ENCODE results near the gene RRAD.

RRAD gene

DNA sequence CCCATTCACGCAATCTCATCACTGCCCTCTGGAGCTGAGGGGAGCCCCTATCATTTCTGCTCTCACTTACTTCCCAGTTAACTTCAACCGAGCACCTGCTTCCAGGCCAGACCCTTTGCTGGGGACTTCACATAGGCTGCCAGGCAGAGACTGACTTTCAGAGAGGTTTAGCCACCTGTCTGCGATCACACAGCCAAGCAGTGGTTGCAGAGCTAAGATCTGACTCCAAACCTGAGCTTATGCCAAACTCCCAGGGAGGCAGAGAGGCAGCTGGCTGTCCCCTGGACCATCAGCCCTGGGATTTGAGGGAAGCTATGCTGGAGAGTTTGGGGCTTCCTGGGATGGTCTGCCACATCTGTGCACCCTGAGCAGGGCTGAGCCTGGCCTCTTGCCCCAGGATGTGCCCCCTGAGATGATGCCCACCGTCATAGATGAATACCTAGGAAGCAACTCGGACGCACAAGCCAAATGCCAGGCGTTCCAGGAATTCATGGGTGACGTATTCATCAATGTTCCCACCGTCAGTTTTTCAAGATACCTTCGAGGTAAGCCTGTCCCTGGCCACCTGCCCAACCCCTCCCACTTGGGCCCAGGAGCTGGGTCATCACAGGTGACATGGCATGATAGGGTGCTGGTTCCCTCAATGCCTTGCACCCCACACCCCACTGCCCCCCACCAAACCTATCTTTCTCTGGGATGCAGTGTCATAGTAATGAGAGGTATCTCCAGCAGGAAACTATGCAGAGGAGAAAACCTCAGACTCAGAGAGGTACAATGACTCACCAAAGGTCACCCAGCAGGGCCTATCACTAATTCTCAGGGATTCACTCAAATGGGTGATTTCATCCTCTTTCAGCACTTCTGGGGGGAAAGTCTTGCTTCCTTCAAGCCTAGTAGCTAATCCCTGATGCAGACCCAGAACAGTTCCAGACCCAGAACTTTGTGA, 45.7 kb upstream of the RRAD start (continued):
- TF ChIP-seq ZNF274 (IDR thresholded peaks at IDR 0.05; ENCODE audit: low read length) (no peak), ZNF274 (tag by site-specific recombination; IDR thresholded peaks at IDR 0.05; ENCODE audit: borderline replicate concordance) (no peak), ZXDB (tag by site-specific recombination; IDR thresholded peaks at IDR 0.05) (no peak), ZNF23 (tag by site-specific recombination; IDR thresholded peaks at IDR 0.05; ENCODE audit: borderline replicate concordance) (no peak), ZFP3 (tag by site-specific recombination; IDR thresholded peaks at IDR 0.05; ENCODE audit: low read depth) (no peak), ZNF121 (tag by site-specific recombination; IDR thresholded peaks at IDR 0.05) (no peak), ZNF561 (tag by site-specific recombination; IDR thresholded peaks at IDR 0.05; ENCODE audit: borderline replicate concordance) (no peak), ZNF155 (tag by site-specific recombination; IDR thresholded peaks at IDR 0.05) (no peak), ZNF114 (tag by site-specific recombination; IDR thresholded peaks at IDR 0.05) (no peak), PRDM10 (tag by site-specific recombination; IDR thresholded peaks at IDR 0.05) (no peak), TRIM28 (IDR thresholded peaks at IDR 0.05; ENCODE audit: borderline replicate concordance, low read length) (no peak), PATZ1 (tag by site-specific recombination; IDR thresholded peaks at IDR 0.05) (no peak)
- TF ChIP-seq, protein P1, sequence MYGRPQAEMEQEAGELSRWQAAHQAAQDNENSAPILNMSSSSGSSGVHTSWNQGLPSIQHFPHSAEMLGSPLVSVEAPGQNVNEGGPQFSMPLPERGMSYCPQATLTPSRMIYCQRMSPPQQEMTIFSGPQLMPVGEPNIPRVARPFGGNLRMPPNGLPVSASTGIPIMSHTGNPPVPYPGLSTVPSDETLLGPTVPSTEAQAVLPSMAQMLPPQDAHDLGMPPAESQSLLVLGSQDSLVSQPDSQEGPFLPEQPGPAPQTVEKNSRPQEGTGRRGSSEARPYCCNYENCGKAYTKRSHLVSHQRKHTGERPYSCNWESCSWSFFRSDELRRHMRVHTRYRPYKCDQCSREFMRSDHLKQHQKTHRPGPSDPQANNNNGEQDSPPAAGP (tag by site-specific recombination; IDR thresholded peaks at IDR 0.05) = no peak
- TF ChIP-seq, protein P2, sequence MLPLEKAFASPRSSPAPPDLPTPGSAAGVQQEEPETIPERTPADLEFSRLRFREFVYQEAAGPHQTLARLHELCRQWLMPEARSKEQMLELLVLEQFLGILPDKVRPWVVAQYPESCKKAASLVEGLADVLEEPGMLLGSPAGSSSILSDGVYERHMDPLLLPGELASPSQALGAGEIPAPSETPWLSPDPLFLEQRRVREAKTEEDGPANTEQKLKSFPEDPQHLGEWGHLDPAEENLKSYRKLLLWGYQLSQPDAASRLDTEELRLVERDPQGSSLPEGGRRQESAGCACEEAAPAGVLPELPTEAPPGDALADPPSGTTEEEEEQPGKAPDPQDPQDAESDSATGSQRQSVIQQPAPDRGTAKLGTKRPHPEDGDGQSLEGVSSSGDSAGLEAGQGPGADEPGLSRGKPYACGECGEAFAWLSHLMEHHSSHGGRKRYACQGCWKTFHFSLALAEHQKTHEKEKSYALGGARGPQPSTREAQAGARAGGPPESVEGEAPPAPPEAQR (tag by site-specific recombination; IDR thresholded peaks at IDR 0.05) = no peak

DNA sequence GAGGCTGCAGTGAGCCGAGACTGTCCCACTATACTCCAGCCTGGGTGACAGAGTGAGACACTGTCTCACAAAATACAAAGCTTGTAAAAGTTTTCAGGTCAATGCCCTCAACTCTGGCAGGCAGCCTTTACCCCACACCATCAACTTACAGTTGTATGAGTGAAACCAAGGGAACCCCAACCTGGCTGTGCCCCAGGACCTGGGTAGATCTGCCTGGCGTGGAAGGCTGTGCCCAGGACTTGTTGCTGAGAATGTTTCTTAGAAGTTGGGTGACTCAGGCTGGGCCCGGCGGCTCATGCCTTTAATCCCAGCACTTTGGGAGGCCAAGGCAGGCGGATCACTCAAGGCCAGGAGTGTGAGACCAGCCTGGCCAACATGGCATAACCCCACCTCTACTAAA, 43.5 kb upstream of the RRAD start:
- H3K4me1 ChIP-seq (ENCODE audit: control insufficient read depth, insufficient read depth, low read length) = no peaks in the 10 kb centered on the region
- TF ChIP-seq SP7 (tag by site-specific recombination; IDR thresholded peaks at IDR 0.05) = no peak
- TF ChIP-seq, protein P3, sequence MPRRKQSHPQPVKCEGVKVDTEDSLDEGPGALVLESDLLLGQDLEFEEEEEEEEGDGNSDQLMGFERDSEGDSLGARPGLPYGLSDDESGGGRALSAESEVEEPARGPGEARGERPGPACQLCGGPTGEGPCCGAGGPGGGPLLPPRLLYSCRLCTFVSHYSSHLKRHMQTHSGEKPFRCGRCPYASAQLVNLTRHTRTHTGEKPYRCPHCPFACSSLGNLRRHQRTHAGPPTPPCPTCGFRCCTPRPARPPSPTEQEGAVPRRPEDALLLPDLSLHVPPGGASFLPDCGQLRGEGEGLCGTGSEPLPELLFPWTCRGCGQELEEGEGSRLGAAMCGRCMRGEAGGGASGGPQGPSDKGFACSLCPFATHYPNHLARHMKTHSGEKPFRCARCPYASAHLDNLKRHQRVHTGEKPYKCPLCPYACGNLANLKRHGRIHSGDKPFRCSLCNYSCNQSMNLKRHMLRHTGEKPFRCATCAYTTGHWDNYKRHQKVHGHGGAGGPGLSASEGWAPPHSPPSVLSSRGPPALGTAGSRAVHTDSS (tag by site-specific recombination; IDR thresholded peaks at IDR 0.05) = no peak
- no peak for TF ChIP-seq ZBTB7A (tag by site-specific recombination; IDR thresholded peaks at IDR 0.05; ENCODE audit: low read depth)
- no peak for TF ChIP-seq ZNF138 (tag by site-specific recombination; IDR thresholded peaks at IDR 0.05; ENCODE audit: borderline replicate concordance)
- TF ChIP-seq KLF7 (tag by site-specific recombination; IDR thresholded peaks at IDR 0.05; ENCODE audit: borderline replicate concordance) = no peak
- H3K9me3 ChIP-seq (ENCODE audit: control insufficient read depth, insufficient read depth, low read depth, low read length) = no peaks in the 10 kb centered on the region
- ChIA-PET POLR2A (no interaction called here), CTCF (interaction anchor here (0.7 to 2.0 kb wide), 4 partner anchors 11 to 216 kb away, joined by 3 to 5 read pairs (median 4); no protein-coding TSS in a partner anchor)
- peaks cover 4 to 67% of the 10 kb centered on the region in 2 experiments; a peak in 2 of 3 replicates for H3K36me3 ChIP-seq (ENCODE audit: control insufficient read depth in 2 of 2, insufficient read depth in 1 of 2, low read length in 2 of 2)
- no peak overlapping the region for H3K4me3 ChIP-seq (ENCODE audit: low read depth, low read length)
- H3K27ac ChIP-seq (ENCODE audit: extremely low read depth, low read depth, low read length) = no peak overlapping the region

Measured in HEK293 (cell line).